GM19395 (cell line): ENCODE measurements around the gene TAL1.
"Not testable (repeated sequence)": the region's sequence is repeated elsewhere in the genome, so short reads cannot be mapped to it uniquely, and the experiment has no call there.

ENCODE experiments used
- ATAC-seq: cut with Tn5 transposase; IDR thresholded peaks from one replicate; pipeline ENCODE4 v1.9.1; 2021; ENCODE audit warnings: mild to moderate bottlenecking, moderate library complexity; ENCODE audit not compliant: unreplicated experiment

TAL1 gene

GRCh38 chr1:47232187-47232874 is at the start of gene TAL1:
TSS of gene TAL1 (minus strand) at chr1:47232225. CDS start at chr1:47225888, 6,337 bp downstream.
- no peak for ATAC-seq

- ATAC-seq, result no peak
Measured at GRCh38 chr1:47280142-47280541, 48.1 kb upstream of the TAL1 start.

- ATAC-seq, result no peak
Measured at GRCh38 chr1:47276850-47277249, 44.8 kb upstream of the TAL1 start.

GRCh38 chr1:47275811-47276210 is 43.8 kb upstream of the TAL1 start:
- not testable (repeated sequence) for ATAC-seq

- ATAC-seq, result not testable (repeated sequence)
Measured at GRCh38 chr1:47265529-47265928, 33.5 kb upstream of the TAL1 start.

GRCh38 chr1:47262787-47263413 is 30.9 kb upstream of the TAL1 start:
- no peak for ATAC-seq

GRCh38 chr1:47257224-47257623 is 25.2 kb upstream of the TAL1 start:
- no peak for ATAC-seq

- ATAC-seq, result no peak
Measured at GRCh38 chr1:47252795-47253194, 20.8 kb upstream of the TAL1 start.

- no peak for ATAC-seq
Measured at GRCh38 chr1:47252369-47252768, 20.3 kb upstream of the TAL1 start.

GRCh38 chr1:47249755-47250154 is 17.7 kb upstream of the TAL1 start:
- no peak for ATAC-seq

GRCh38 chr1:47244339-47244862 is 12.4 kb upstream of the TAL1 start:
- ATAC-seq, result no peak

- ATAC-seq, result no peak
Measured at GRCh38 chr1:47243910-47244309, 11.9 kb upstream of the TAL1 start.

- ATAC-seq, result no peak
Measured at GRCh38 chr1:47241114-47242113, 9.4 kb upstream of the TAL1 start.

GRCh38 chr1:47238935-47239592 is 7.0 kb upstream of the TAL1 start:
- ATAC-seq, result no peak

GRCh38 chr1:47235806-47236205 is 3.8 kb upstream of the TAL1 start:
- no peak for ATAC-seq

- ATAC-seq, result no peak
Measured at GRCh38 chr1:47235241-47235681, 3.2 kb upstream of the TAL1 start.

- no peak for ATAC-seq
Measured at GRCh38 chr1:47233186-47233585, 1.2 kb upstream of the TAL1 start.

- ATAC-seq, result no peak
Measured at GRCh38 chr1:47231301-47232186, 481 bp downstream of the TAL1 start.

GRCh38 chr1:47230692-47231300 is 1.2 kb downstream of the TAL1 start:
- no peak for ATAC-seq
